GM10266 (cell line): ENCODE data around the gene NELFE.
"Not testable (repeated sequence)": the region's sequence is repeated elsewhere in the genome, so short reads cannot be mapped to it uniquely, and the experiment has no call there.

ENCODE experiments used
- DNase-seq: peaks from one replicate; pipeline ENCODE4 v3.0.0; 2012; ENCODE audit errors: extremely low spot score
- CTCF ChIP-seq: IDR thresholded peaks from 2 replicates; pipeline ENCODE4 v1.5.1; 2012; ENCODE audit warnings: mild to moderate bottlenecking, low read depth; ENCODE audit not compliant: control insufficient read depth, insufficient read depth; ENCODE audit errors: missing control alignments

The NELFE gene

DNA sequence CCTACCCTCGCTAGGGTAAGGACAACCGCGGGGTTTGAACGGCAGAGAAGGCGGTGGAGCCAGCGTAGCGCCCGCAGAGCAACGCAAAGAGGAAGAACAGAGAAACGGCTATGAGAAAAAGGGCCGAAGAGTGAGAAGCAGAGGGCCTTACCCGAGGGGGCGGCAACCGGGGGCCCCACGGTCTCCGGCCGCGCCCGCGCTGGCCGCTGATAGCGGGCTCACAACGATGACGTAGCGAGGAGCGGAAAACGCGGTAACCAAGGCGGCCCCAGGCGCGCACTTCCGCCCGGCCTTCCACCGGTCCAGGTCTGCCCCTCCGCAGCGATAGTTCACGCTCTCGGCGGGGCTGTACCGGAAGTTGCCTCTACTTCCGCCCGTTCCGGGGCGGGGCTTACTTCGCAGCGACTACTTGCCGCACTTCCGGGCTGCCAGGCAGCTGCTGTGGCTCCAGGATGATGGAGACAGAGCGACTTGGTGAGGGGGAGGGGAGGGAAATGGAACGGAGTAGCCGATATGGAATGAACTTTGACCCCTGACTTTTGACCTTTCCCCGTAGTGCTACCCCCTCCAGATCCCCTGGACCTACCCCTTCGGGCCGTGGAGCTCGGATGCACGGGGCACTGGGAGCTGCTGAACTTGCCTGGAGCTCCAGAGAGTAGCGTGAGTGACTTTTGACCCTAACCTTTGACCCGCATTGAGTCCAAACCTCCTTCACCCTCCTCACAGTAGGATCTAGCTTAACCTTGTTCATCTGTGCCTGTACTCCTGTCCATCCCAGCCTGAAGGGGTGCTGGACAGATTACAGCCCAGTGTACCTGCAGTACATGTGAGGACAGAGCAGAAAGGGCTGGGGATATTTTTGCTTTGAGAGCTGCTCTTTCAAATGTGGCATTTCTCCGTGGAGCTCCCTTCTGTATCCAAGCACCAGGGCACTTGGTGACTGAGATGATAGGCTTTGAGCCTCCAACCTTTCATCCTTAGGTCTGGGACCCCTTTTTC, at the start of gene NELFE, which contains the start of gene SKIC2:
Gene NELFE, minus strand, starts transcription at position 231 of the 999 bp plus-strand sequence. CDS start 525 bp downstream, outside the sequence.
Gene SKIC2, plus strand, starts transcription at position 435 of the 999 bp plus-strand sequence. Its CDS starts 18 bp downstream, at position 453.
- no peak for TF ChIP-seq CTCF
- peak; percentile 98 for DNase-seq

DNA sequence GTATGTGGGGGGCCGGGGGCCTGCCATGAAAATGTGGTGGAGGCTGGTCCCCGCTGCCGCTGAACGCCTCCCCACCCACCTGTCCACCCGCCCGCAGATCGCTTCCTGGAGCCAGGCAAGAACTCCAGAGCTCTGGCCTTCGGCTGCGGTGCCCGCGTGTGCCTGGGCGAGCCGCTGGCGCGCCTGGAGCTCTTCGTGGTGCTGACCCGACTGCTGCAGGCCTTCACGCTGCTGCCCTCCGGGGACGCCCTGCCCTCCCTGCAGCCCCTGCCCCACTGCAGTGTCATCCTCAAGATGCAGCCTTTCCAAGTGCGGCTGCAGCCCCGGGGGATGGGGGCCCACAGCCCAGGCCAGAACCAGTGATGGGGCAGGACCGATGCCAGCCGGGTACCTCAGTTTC, 49.3 kb upstream of the NELFE start:
- not testable (repeated sequence) for DNase-seq

DNA sequence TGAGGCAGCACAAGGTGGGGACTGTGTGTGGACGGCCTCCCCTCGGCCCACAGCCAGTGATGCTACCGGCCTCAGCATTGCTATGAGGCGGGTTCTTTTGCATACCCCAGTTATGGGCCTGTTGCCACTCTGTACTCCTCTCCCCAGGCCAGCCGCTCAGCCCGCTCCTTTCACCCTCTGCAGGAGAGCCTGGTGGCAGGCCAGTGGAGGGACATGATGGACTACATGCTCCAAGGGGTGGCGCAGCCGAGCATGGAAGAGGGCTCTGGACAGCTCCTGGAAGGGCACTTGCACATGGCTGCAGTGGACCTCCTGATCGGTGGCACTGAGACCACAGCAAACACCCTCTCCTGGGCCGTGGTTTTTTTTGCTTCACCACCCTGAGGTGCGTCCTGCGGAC, 48.3 kb upstream of the NELFE start:
- DNase-seq, result not testable (repeated sequence)

- not testable (repeated sequence) for DNase-seq
Measured at GRCh38 chr6:32005991-32006529, 47.3 kb upstream of the NELFE start.

DNA sequence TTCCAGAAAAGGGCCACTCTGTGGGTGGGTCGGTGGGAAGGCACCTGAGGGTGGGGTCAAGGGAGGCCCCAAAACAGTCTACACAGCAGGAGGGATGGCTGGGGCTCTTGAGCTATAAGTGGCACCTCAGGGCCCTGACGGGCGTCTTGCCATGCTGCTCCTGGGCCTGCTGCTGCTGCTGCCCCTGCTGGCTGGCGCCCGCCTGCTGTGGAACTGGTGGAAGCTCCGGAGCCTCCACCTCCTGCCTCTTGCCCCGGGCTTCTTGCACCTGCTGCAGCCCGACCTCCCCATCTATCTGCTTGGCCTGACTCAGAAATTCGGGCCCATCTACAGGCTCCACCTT, 46.7 kb upstream of the NELFE start:
- not testable (repeated sequence) for DNase-seq

DNA sequence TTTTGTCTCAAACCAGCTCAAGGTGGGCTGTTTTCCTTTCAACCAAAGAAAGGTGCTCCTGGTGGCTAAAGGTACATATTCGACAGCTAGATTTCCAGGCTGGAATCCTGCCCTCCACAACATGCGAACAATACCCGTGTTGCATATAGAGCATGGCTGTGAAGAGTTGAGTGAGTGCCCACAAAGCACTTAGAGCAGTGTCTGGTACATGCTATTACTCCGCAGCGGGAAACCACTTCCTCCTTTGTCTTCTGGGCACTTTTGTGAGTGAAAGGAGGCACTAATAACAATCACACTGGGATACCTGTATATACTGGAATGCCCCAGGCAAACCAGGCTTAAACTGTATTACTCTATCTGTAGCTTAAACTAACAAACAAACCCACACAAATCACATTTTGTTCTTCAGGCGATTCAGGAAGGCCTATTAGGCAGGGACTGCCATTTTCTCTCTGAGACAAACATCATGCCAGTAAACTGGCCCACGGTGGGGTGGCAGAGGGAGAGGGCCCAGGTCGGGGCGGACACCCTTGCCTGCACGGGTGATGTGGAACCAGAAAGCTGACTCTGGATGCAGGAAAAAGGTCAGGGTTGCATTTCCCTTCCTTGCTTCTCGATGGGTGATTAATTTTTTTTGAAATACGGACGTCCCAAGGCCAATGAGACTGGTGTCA, 46.2 kb upstream of the NELFE start:
- DNase-seq, result not testable (repeated sequence)

- DNase-seq, result not testable (repeated sequence)
Measured at GRCh38 chr6:32004393-32004792, 45.6 kb upstream of the NELFE start.

DNA sequence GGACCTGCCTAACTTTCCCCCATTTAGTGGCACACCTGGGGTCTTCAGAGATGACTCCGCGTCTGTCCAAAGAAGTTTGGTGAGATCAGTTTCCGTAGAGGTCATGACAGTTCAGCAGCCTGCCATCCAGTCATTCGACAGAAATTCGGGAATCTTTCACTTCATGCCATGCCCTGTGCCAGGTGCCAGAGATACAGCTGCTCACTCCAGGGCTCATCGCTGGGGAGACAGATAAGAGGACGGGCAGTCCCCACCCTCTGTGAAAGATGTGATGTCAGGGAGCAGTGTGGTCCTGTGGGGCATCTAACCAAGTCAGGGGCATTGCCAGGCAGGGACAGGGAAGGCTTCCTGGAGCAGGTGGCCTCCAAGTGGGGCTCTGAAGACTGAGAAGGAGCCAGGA, 44.5 kb upstream of the NELFE start:
- not testable (repeated sequence) for DNase-seq

GRCh38 chr6:32002546-32003268, 43.9 kb upstream of the NELFE start:
- not testable (repeated sequence) for DNase-seq

- DNase-seq, result not testable (repeated sequence)
Measured at GRCh38 chr6:31996385-31996784, 37.6 kb upstream of the NELFE start.

GRCh38 chr6:31994421-31994820, 35.6 kb upstream of the NELFE start:
- DNase-seq, result not testable (repeated sequence)

GRCh38 chr6:31989363-31989762, 30.6 kb upstream of the NELFE start:
- not testable (repeated sequence) for DNase-seq

DNA sequence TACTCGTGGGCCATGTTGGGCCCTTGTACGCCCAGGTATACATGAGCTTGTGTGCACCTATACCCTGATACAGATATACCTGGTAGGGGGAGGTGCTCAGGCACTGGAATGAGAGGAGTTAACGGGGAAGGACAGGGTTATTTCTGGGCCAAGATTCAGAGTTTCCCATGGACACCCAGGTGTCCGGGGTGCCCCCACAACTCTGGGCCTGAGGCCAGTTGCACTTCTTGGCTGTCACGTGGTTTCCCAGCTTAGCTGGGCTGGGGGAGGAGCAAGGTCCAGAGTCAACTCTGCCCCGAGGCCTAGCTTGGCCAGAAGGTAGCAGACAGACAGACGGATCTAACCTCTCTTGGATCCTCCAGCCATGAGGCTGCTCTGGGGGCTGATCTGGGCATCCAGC, 23.0 kb upstream of the NELFE start, which contains the start of gene C4A:
Gene C4A, plus strand, starts transcription at position 314 of the 400 bp plus-strand sequence. Its CDS starts 51 bp downstream, at position 365.
- DNase-seq, result not testable (repeated sequence)

DNA sequence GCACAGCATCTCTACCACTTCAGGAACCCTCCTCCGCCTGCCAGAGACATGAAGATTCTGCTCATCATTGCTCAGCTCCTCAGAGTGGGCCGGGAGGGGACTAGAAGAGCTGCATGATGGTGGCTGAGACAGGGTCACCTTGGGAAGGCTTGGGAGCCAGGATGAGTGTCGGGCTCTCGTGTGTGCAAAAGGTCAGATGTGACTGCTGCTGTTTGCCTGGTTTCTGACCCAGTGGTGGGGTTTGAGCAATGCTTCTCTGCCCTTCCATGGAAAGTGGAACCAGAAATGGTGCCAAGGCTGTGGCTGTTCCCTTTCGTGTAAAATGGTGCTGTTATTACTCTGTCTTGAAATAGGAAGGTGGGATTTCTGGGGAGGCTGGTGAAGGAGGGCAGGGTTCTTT, 22.2 kb upstream of the NELFE start:
- DNase-seq, result not testable (repeated sequence)

GRCh38 chr6:31980195-31980876, 21.6 kb upstream of the NELFE start:
- DNase-seq, result not testable (repeated sequence)
